DND-41 (cell line): ENCODE results near the gene PLA2G4E.

Experiments
- ATAC-seq: fragments of 200-7000 bp; cut with Tn5 transposase; 3 replicates; pipeline ENCODE4 v1.9.1; 2021; ENCODE audit warnings: low read depth; ENCODE audit not compliant: insufficient read depth
- DNase-seq: peaks from one replicate; pipeline ENCODE4 v3.0.0-alpha.2; 2020
- H2AFZ ChIP-seq: 2 replicates; pipeline ENCODE4 v1.6.0; 2012; ENCODE audit warnings: low read depth, low read length
- H3K27ac ChIP-seq: 2 replicates; pipeline ENCODE4 v1.5.1; 2012; ENCODE audit warnings: low read length, inconsistent platforms
- H3K27me3 ChIP-seq: fragments of 200-600 bp; sonication (generic); 2 replicates; pipeline ENCODE4 v1.6.0; 2012; ENCODE audit warnings: low read length, mild to moderate bottlenecking, inconsistent platforms; ENCODE audit not compliant: insufficient read depth, poor library complexity
- H3K36me3 ChIP-seq: 2 replicates; pipeline ENCODE4 v1.5.1; 2012; ENCODE audit warnings: low read length, inconsistent platforms; ENCODE audit not compliant: insufficient read depth
- H3K4me1 ChIP-seq: 2 replicates; pipeline ENCODE4 v1.5.1; 2012; ENCODE audit warnings: mild to moderate bottlenecking, low read length; ENCODE audit not compliant: insufficient read depth
- H3K4me2 ChIP-seq: 2 replicates; pipeline ENCODE4 v1.6.0; 2012; ENCODE audit warnings: mild to moderate bottlenecking, moderate library complexity, low read length, inconsistent platforms; ENCODE audit not compliant: insufficient read depth
- H3K4me3 ChIP-seq, 2 experiments: fragments of 200-600 bp in 1 of 2; shearing (Covaris generic) in 1 of 2; 2 replicates each; pipeline ENCODE4 v1.5.1; 2012 to 2016; ENCODE audit warnings: inconsistent platforms in 2 of 2, low read length in 2 of 2, mild to moderate bottlenecking in 2 of 2, low read depth in 1 of 2, moderate library complexity in 1 of 2
- H3K79me2 ChIP-seq: 2 replicates; pipeline ENCODE4 v1.6.0; 2012; ENCODE audit warnings: low read length, inconsistent platforms; ENCODE audit not compliant: insufficient read depth
- H3K9ac ChIP-seq: 2 replicates; pipeline ENCODE4 v1.6.0; 2012; ENCODE audit warnings: low read depth, mild to moderate bottlenecking, inconsistent platforms, low read length, moderate library complexity
- H3K9me3 ChIP-seq: 2 replicates; pipeline ENCODE4 v1.5.1; 2012; ENCODE audit warnings: low read length, moderate library complexity, mild to moderate bottlenecking, inconsistent platforms; ENCODE audit not compliant: insufficient read depth, severe bottlenecking
- H4K20me1 ChIP-seq: 2 replicates; pipeline ENCODE4 v1.6.0; 2012; ENCODE audit warnings: low read length; ENCODE audit not compliant: insufficient read depth
- CTCF ChIP-seq: IDR thresholded peaks from 2 replicates; pipeline ENCODE4 v1.5.1; 2012; ENCODE audit warnings: borderline replicate concordance, low read length, moderate library complexity, mild to moderate bottlenecking; ENCODE audit not compliant: poor library complexity, severe bottlenecking; ENCODE audit errors: extremely low read depth
- EZH2 ChIP-seq: IDR thresholded peaks from 3 replicates; pipeline ENCODE4 v1.6.1; 2012; ENCODE audit warnings: borderline replicate concordance, low read depth, mild to moderate bottlenecking, moderate library complexity, low read length, inconsistent platforms; ENCODE audit not compliant: severe bottlenecking

The PLA2G4E gene

GRCh38 chr15:42038401-42038800 lies 17.6 kb upstream of the PLA2G4E start:
- H3K9me3 ChIP-seq: no peaks in the 10 kb centered on the region
- H3K4me3 ChIP-seq: no peak overlapping the region
- no peaks in the 10 kb centered on the region for H3K79me2 ChIP-seq
- no peaks in the 10 kb centered on the region for H3K27me3 ChIP-seq
- TF ChIP-seq CTCF (no peak), EZH2 (no peak)
- H3K4me1 ChIP-seq: peaks cover 5% of the 10 kb centered on the region; the same call in 1 of the 2 replicates
- no peak overlapping the region for H3K27ac ChIP-seq
- DNase-seq: no peak
- H3K36me3 ChIP-seq: no peaks in the 10 kb centered on the region
- H4K20me1 ChIP-seq: no peaks in the 10 kb centered on the region
- H2AFZ ChIP-seq: no peak overlapping the region
- no peak for ATAC-seq
- no peak overlapping the region for H3K4me2 ChIP-seq
- H3K9ac ChIP-seq: no peak overlapping the region

- Histone ChIP-seq H3K9ac (no peak overlapping the region), H3K36me3 (no peaks in the 10 kb centered on the region), H3K4me3 (no peak overlapping the region), H3K79me2 (no peaks in the 10 kb centered on the region), H2AFZ (no peak overlapping the region), H3K4me2 (no peak overlapping the region), H3K27me3 (no peaks in the 10 kb centered on the region), H3K27ac (no peak overlapping the region), H4K20me1 (no peaks in the 10 kb centered on the region), H3K9me3 (no peaks in the 10 kb centered on the region), H3K4me1 (peaks cover 5% of the 10 kb centered on the region; the same call in 1 of the 2 replicates)
- ATAC-seq (no peak), DNase-seq (no peak)
- TF ChIP-seq CTCF (no peak), EZH2 (no peak)
Observed at GRCh38 chr15:42037656-42038055, 16.8 kb upstream of the PLA2G4E start.

DNA sequence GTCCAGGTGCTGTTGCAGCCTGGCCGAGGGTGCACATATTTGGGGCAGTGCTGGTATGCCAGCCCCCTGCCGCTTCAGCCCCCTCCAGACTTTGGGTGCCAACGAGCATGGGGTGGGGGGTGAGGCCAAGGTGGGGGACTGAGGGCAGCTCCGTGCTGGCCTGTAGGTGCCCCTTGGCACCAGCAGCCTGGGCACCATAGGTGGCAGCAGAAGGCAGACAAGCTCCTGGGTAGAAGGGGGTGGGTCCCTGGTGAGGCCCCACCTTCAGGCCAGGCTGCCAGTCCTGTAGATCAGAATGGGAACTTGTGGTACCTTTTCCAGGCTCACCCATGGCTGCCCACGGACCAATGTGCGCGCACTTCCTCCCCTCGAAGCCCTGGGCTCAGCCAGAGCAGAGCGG lies 16.1 kb upstream of the PLA2G4E start:
- H3K27me3 ChIP-seq: no peaks in the 10 kb centered on the region
- H3K4me3 ChIP-seq: no peak overlapping the region
- ATAC-seq (no peak), DNase-seq (no peak)
- no peaks in the 10 kb centered on the region for H3K36me3 ChIP-seq
- H4K20me1 ChIP-seq: no peaks in the 10 kb centered on the region
- no peak for TF ChIP-seq EZH2
- no peak for TF ChIP-seq CTCF
- H3K4me1 ChIP-seq: peaks cover 5% of the 10 kb centered on the region; the same call in 1 of the 2 replicates
- H3K9ac ChIP-seq: no peak overlapping the region
- no peaks in the 10 kb centered on the region for H3K79me2 ChIP-seq
- H3K27ac ChIP-seq: no peak overlapping the region
- no peak overlapping the region for H2AFZ ChIP-seq
- no peak overlapping the region for H3K4me2 ChIP-seq
- no peaks in the 10 kb centered on the region for H3K9me3 ChIP-seq
